ENCODE measurements around the gene NLN.

NLN gene

GRCh38 chr5:65721720-65722574 is at the start of gene NLN, which contains the start of gene SGTB (continued):
- TF ChIP-seq PRDM10 (tag by site-specific recombination; IDR thresholded peaks at IDR 0.05) = peak; percentile 53; the same call in 1 of the 2 replicates
- TF ChIP-seq, protein P1, sequence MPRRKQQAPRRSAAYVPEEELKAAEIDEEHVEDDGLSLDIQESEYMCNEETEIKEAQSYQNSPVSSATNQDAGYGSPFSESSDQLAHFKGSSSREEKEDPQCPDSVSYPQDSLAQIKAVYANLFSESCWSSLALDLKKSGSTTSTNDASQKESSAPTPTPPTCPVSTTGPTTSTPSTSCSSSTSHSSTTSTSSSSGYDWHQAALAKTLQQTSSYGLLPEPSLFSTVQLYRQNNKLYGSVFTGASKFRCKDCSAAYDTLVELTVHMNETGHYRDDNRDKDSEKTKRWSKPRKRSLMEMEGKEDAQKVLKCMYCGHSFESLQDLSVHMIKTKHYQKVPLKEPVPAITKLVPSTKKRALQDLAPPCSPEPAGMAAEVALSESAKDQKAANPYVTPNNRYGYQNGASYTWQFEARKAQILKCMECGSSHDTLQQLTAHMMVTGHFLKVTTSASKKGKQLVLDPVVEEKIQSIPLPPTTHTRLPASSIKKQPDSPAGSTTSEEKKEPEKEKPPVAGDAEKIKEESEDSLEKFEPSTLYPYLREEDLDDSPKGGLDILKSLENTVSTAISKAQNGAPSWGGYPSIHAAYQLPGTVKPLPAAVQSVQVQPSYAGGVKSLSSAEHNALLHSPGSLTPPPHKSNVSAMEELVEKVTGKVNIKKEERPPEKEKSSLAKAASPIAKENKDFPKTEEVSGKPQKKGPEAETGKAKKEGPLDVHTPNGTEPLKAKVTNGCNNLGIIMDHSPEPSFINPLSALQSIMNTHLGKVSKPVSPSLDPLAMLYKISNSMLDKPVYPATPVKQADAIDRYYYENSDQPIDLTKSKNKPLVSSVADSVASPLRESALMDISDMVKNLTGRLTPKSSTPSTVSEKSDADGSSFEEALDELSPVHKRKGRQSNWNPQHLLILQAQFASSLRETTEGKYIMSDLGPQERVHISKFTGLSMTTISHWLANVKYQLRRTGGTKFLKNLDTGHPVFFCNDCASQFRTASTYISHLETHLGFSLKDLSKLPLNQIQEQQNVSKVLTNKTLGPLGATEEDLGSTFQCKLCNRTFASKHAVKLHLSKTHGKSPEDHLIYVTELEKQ (tag by site-specific recombination; IDR thresholded peaks at IDR 0.05; ENCODE audit: borderline replicate concordance) = no peak
- TF ChIP-seq ZBTB7A (tag by site-specific recombination; IDR thresholded peaks at IDR 0.05; ENCODE audit: low read depth) = peak; percentile 66; the same call in 1 of the 2 replicates
- TF ChIP-seq ZNF114 (tag by site-specific recombination; IDR thresholded peaks at IDR 0.05) = no peak
- TF ChIP-seq, protein P2, sequence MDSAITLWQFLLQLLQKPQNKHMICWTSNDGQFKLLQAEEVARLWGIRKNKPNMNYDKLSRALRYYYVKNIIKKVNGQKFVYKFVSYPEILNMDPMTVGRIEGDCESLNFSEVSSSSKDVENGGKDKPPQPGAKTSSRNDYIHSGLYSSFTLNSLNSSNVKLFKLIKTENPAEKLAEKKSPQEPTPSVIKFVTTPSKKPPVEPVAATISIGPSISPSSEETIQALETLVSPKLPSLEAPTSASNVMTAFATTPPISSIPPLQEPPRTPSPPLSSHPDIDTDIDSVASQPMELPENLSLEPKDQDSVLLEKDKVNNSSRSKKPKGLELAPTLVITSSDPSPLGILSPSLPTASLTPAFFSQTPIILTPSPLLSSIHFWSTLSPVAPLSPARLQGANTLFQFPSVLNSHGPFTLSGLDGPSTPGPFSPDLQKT (IDR thresholded peaks at IDR 0.05; ENCODE audit: borderline replicate concordance, low read depth, low read length) = no peak
- TF ChIP-seq ZNF747 (tag by site-specific recombination; IDR thresholded peaks at IDR 0.05) = no peak
- no peak for TF ChIP-seq ZNF549 (tag by site-specific recombination; IDR thresholded peaks at IDR 0.05)
- TF ChIP-seq SCRT1 (tag by site-specific recombination; IDR thresholded peaks at IDR 0.05; ENCODE audit: borderline replicate concordance) = no peak
- no peak for TF ChIP-seq PRDM2 (tag by site-specific recombination; IDR thresholded peaks at IDR 0.05; ENCODE audit: borderline replicate concordance)
- no peak for TF ChIP-seq SETDB1 (IDR thresholded peaks at IDR 0.05; ENCODE audit: insufficient read length, low read length)
- no peak for TF ChIP-seq FEZF1 (tag by site-specific recombination; IDR thresholded peaks at IDR 0.05)
- no peak for TF ChIP-seq ZNF302 (tag by site-specific recombination; IDR thresholded peaks at IDR 0.05; ENCODE audit: low read depth)
- no peak for TF ChIP-seq ZNF660 (tag by site-specific recombination; IDR thresholded peaks at IDR 0.05)
- TF ChIP-seq ZNF398 (tag by site-specific recombination; IDR thresholded peaks at IDR 0.05) = peak; percentile 91
- TF ChIP-seq ZNF621 (tag by site-specific recombination; IDR thresholded peaks at IDR 0.05) = no peak
- no peak for TF ChIP-seq SCRT2 (tag by site-specific recombination; IDR thresholded peaks at IDR 0.05)
- TF ChIP-seq, protein P3, sequence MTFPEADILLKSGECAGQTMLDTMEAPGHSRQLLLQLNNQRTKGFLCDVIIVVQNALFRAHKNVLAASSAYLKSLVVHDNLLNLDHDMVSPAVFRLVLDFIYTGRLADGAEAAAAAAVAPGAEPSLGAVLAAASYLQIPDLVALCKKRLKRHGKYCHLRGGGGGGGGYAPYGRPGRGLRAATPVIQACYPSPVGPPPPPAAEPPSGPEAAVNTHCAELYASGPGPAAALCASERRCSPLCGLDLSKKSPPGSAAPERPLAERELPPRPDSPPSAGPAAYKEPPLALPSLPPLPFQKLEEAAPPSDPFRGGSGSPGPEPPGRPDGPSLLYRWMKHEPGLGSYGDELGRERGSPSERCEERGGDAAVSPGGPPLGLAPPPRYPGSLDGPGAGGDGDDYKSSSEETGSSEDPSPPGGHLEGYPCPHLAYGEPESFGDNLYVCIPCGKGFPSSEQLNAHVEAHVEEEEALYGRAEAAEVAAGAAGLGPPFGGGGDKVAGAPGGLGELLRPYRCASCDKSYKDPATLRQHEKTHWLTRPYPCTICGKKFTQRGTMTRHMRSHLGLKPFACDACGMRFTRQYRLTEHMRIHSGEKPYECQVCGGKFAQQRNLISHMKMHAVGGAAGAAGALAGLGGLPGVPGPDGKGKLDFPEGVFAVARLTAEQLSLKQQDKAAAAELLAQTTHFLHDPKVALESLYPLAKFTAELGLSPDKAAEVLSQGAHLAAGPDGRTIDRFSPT (tag by site-specific recombination; IDR thresholded peaks at IDR 0.05) = 0 out of 2 replicates have a peak, but pooled peaks have one; percentile 15
